Activated B cell treated with CpG ODN at 0.5 μM for 24 hours (primary cell): ENCODE measurements around the gene SND1. TPM values are rescaled to one million over a fixed set of nuclear protein-coding genes. Genes with fewer than 3 reads are reported as not detected.

Experiments
- ATAC-seq: fragments of 200-7000 bp; cut with Tn5 transposase; one replicate; pipeline ENCODE4 v1.10.0; 2021; ENCODE audit warnings: low read depth, mild to moderate bottlenecking, moderate library complexity
- CTCF ChIA-PET: fragments of 350-600 bp; sonication (Branson Sonifier 250); formaldehyde crosslinking; loops from one replicate; lab custom pipeline; 2021; ENCODE audit warnings: antibody characterized with exemption; lab: Charles Lee
- POLR2A ChIA-PET: fragments of 350-600 bp; sonication (Branson Sonifier 250); formaldehyde crosslinking; loops from one replicate; lab custom pipeline; 2021; ENCODE audit warnings: antibody characterized with exemption; lab: Charles Lee
- DNase-seq: peaks from one replicate; pipeline ENCODE4 v3.0.0; 2022
- H3K27ac Mint-ChIP-seq: one replicate; pipeline ENCODE4 v1.8.0; 2020; ENCODE audit warnings: mixed read lengths
- H3K27me3 Mint-ChIP-seq: one replicate; pipeline ENCODE4 v1.8.0; 2021; ENCODE audit warnings: mixed read lengths
- H3K36me3 Mint-ChIP-seq: one replicate; pipeline ENCODE4 v1.8.0; 2021; ENCODE audit warnings: low read depth, mixed read lengths
- H3K4me1 Mint-ChIP-seq: one replicate; pipeline ENCODE4 v1.8.0; 2021; ENCODE audit warnings: mixed read lengths
- H3K4me3 Mint-ChIP-seq: one replicate; pipeline ENCODE4 v1.8.0; 2020; ENCODE audit warnings: mild to moderate bottlenecking, mixed read lengths
- H3K9me3 Mint-ChIP-seq: one replicate; pipeline ENCODE4 v1.8.0; 2020; ENCODE audit warnings: mixed read lengths
- intact Hi-C: fragments of 100-400 bp; cut with micrococcal nuclease; formaldehyde crosslinking; loops from one replicate; pipeline ENCODE4 v1.15.1; 2024
- total RNA-seq: library from RNA; stranded (reverse); gene quantifications from 2 replicates; pipeline ENCODE4 v1.2.3, GENCODE V29; 2022
- TF ChIP-seq, protein P1 (sequence below): fragments of 200-600 bp; IDR thresholded peaks from one replicate; pipeline ENCODE4 v1.8.0; 2022; ENCODE audit warnings: antibody characterized with exemption, mild to moderate bottlenecking

The SND1 gene
- total RNA-seq, 1 donor from 2014 or later, result 215 TPM

- Mint-ChIP-seq H3K36me3 (peaks cover 10% of the 10 kb centered on the region), H3K27me3 (no peaks in the 10 kb centered on the region), H3K9me3 (no peaks in the 10 kb centered on the region), H3K4me3 (no peak overlapping the region), H3K4me1 (peaks cover 1% of the 10 kb centered on the region), H3K27ac (no peak overlapping the region)
- POLR2A ChIA-PET, result no interaction called here
- intact Hi-C loops, result no loop called here
- ATAC-seq, result no peak
- no peak for DNase-seq
- CTCF ChIA-PET, result no interaction called here
- TF ChIP-seq, protein P1, sequence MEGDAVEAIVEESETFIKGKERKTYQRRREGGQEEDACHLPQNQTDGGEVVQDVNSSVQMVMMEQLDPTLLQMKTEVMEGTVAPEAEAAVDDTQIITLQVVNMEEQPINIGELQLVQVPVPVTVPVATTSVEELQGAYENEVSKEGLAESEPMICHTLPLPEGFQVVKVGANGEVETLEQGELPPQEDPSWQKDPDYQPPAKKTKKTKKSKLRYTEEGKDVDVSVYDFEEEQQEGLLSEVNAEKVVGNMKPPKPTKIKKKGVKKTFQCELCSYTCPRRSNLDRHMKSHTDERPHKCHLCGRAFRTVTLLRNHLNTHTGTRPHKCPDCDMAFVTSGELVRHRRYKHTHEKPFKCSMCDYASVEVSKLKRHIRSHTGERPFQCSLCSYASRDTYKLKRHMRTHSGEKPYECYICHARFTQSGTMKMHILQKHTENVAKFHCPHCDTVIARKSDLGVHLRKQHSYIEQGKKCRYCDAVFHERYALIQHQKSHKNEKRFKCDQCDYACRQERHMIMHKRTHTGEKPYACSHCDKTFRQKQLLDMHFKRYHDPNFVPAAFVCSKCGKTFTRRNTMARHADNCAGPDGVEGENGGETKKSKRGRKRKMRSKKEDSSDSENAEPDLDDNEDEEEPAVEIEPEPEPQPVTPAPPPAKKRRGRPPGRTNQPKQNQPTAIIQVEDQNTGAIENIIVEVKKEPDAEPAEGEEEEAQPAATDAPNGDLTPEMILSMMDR, result no peak
Measured at GRCh38 chr7:127877951-127878350, 226.0 kb downstream of the SND1 start.

DNA sequence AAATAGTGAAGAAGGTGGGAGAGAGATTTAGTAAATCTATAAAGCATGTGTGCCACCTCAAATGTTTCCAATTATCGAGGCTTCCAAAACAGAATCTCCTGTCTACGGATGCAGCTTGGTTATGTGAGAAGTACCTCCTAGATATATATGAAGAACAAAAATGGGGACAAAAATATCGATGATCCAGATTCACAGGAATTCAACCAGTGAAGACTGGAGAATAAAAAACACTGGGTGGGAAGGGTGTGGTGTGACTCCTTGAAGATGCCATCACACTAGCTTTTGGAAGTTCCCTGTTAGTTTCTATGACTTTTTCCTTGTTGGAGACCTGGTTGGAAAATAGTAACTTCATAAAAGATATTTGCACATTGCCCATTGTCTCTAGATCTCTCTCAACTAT is 226.8 kb downstream of the SND1 start:
- no peak overlapping the region for H3K4me3 Mint-ChIP-seq
- H3K4me1 Mint-ChIP-seq, result no peaks in the 10 kb centered on the region
- ChIA-PET CTCF (no interaction called here), POLR2A (no interaction called here)
- peaks cover 11% of the 10 kb centered on the region for H3K36me3 Mint-ChIP-seq
- TF ChIP-seq, protein P1, result no peak
- no peaks in the 10 kb centered on the region for H3K27me3 Mint-ChIP-seq
- intact Hi-C loops, result no loop called here
- DNase-seq (no peak), ATAC-seq (no peak)
- H3K27ac Mint-ChIP-seq, result no peak overlapping the region
- no peaks in the 10 kb centered on the region for H3K9me3 Mint-ChIP-seq

- intact Hi-C loops, result no loop called here
- H3K4me1 Mint-ChIP-seq, result no peaks in the 10 kb centered on the region
- ChIA-PET CTCF (no interaction called here), POLR2A (no interaction called here)
- DNase-seq (no peak), ATAC-seq (no peak)
- no peaks in the 10 kb centered on the region for H3K27me3 Mint-ChIP-seq
- peaks cover 9% of the 10 kb centered on the region for H3K36me3 Mint-ChIP-seq
- no peak overlapping the region for H3K4me3 Mint-ChIP-seq
- no peak overlapping the region for H3K27ac Mint-ChIP-seq
- H3K9me3 Mint-ChIP-seq, result no peaks in the 10 kb centered on the region
- TF ChIP-seq, protein P1, result no peak
Measured at GRCh38 chr7:127879436-127879835, 227.4 kb downstream of the SND1 start.

- Mint-ChIP-seq H3K4me1 (no peaks in the 10 kb centered on the region), H3K27ac (no peak overlapping the region), H3K4me3 (no peak overlapping the region), H3K9me3 (no peaks in the 10 kb centered on the region), H3K27me3 (no peaks in the 10 kb centered on the region), H3K36me3 (peaks cover 9% of the 10 kb centered on the region)
- DNase-seq, result no peak
- intact Hi-C loops, result no loop called here
- TF ChIP-seq, protein P1, result no peak
- no peak for ATAC-seq
- ChIA-PET CTCF (no interaction called here), POLR2A (no interaction called here)
Measured at GRCh38 chr7:127879942-127880341, 227.9 kb downstream of the SND1 start.

- intact Hi-C loops, result no loop called here
- CTCF ChIA-PET, result interaction anchor here (0.8 kb wide), 1 partner anchor 329 kb away, joined by 3 read pairs; no protein-coding TSS in a partner anchor
Measured at GRCh38 chr7:127880454-127880853, 228.5 kb downstream of the SND1 start.

More at GRCh38 chr7:127880454-127880853, 228.5 kb downstream of the SND1 start:
- Mint-ChIP-seq H3K27ac (no peak overlapping the region), H3K27me3 (no peaks in the 10 kb centered on the region), H3K4me1 (no peaks in the 10 kb centered on the region), H3K9me3 (no peaks in the 10 kb centered on the region), H3K4me3 (no peak overlapping the region), H3K36me3 (peaks cover 12% of the 10 kb centered on the region)
- POLR2A ChIA-PET, result no interaction called here
- TF ChIP-seq, protein P1, result no peak
- DNase-seq, result no peak
- no peak for ATAC-seq
